HG03064 (cell line): Measurements from ENCODE around the gene INVS.
A peak's percentile ranks its signal among the peaks of the same experiment; 100 is the strongest.
"Not testable (repeated sequence)": the region's sequence is repeated elsewhere in the genome, so short reads cannot be mapped to it uniquely, and the experiment has no call there.

Source experiments
- ATAC-seq: cut with Tn5 transposase; IDR thresholded peaks from one replicate; pipeline ENCODE4 v1.9.1; 2021; ENCODE audit warnings: low read depth; ENCODE audit not compliant: unreplicated experiment

INVS gene

GRCh38 chr9:100076256-100076655 is 22.8 kb upstream of the INVS start:
- not testable (repeated sequence) for ATAC-seq

GRCh38 chr9:100082782-100083181 is 16.3 kb upstream of the INVS start:
- no peak for ATAC-seq

DNA sequence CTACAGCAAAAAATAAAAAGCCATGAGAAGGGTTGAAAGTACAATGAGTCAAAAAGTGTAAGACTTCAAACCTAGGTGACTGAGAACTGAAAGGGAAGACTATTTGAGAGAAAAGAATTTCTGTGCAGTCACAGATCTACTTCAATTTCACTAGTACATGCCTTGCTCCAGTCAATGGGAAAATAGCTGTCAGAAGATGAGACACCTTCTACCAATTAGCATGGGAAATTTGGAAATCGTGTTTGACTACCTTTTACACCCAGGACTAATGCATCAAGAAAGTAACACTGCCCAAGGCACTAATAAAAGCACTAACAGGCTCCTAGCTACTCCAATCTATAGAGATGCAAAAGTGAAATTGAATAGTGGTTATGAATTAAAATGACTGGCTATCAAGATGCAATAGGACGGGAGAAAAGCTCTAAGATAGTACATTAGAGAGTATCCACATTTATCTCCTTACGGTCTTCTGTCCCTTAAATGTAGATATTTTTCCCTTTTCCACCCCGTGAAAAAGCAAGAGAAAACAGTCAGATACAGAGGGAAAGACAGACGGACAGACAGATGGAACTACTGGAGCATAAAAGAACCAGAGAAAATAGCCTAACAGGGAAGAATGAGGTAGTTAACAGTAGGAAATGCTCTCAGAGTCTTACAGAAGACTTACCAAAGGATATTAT is 15.5 kb upstream of the INVS start:
- ATAC-seq = peak; percentile 39

- peak; percentile 55 for ATAC-seq
Measured at GRCh38 chr9:100084128-100084453, 15.0 kb upstream of the INVS start.

GRCh38 chr9:100084734-100085133 is 14.3 kb upstream of the INVS start:
- ATAC-seq = peak; percentile 70

- no peak for ATAC-seq
Measured at GRCh38 chr9:100086097-100086635, 12.9 kb upstream of the INVS start.

- ATAC-seq = no peak
Measured at GRCh38 chr9:100087218-100087617, 11.8 kb upstream of the INVS start.

DNA sequence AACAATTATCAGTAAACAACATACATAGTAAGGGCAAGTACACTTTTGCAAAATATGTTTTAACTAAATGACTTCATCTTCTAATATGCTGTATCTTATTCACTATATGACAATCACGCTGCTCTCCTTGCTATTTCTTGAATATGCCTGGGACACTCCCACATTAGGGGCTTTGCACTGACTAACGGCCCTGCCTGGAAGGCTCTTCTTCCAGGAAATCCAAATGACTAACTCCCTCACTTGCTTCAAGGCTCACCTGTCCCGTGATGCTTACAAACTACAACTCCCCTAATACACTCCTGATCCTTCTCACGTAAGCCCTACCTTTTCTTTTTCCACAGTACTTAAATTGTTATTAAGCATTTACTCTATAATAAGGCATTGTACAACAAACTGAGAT is 10.8 kb upstream of the INVS start:
- no peak for ATAC-seq

DNA sequence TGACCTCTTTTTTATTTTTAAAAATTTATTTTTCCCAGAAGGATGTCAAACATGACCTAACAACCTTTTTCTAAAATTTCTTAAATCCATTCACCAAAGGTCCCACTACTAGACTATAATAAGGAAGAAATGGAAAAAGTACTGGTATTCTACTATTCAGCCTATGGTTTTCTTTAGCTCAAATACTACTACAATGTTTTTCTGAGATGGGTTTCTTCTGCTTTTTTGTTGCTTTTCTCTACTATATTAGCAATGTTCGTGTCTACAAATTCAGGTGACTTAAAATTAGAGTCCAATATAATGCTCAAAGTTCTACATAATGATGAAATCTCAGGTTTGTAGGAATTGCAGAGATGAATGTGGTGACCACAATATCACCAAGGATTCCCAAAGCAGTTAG is 8.2 kb upstream of the INVS start:
- ATAC-seq = no peak

GRCh38 chr9:100091650-100092049 is 7.4 kb upstream of the INVS start:
- no peak for ATAC-seq

DNA sequence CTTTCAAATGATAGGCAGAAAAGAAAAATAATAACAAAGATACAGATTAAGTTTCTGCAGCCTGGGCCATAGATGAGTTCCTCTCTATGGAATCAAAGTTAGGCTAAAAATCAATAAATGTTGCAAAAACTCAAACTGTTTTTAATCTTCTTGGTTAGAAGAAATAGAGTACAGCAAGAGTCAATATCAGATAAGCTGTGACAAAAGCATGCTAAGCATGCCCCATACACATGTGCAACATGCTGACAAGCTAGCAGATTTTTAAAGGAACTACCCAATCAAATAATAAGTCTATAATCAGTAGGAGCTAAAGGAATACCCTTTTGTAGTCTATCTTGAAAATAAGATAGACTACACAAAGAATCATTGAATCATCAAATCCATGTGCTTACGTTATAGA is 7.0 kb upstream of the INVS start:
- ATAC-seq = no peak

DNA sequence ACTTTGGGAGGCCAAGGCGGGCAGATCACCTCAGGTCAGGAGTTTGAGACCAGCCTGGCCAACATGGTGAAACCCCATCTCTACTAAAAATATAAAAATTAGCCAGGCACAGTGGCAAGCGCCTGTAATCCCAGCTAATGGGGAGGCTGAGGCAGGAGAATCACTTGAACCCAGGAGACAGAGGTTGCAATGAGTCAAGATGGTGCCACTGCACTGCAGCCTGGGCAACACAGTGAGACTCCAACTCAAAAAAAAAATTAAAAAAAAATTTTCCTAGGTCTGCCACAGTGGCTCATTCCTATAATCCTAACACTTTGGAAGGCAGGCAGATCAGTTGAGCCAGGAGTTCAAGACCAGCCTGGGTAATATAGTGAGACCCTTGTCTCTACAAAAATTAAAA is 4.6 kb upstream of the INVS start:
- not testable (repeated sequence) for ATAC-seq

GRCh38 chr9:100096378-100096916 is 2.6 kb upstream of the INVS start:
- no peak for ATAC-seq

- no peak for ATAC-seq
Measured at GRCh38 chr9:100098046-100098886, 777 bp upstream of the INVS start.

- ATAC-seq = no peak
Measured at GRCh38 chr9:100099722-100100042, 639 bp downstream of the INVS start.

DNA sequence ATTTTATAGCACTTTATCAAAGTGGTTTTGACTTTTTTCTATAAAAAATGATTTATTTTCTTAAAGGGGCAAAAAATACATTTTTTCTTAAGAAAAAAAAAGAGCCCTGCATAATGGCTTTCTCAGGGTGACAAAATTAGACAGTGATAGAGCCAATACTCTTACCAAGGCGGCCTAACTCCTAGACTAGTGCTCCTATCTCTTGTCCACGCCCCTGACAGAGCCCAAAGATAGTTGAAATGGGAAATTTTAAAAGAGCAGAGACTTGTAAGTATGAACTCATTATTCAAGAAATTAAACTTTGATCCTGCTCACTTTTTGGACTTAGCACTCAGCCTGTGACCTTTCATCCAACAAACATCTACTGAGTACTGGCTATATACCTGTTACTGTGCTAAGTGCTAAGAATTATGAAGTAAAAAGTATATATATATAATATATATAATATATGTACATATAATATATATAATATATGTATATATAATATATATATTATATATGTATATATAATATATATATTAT is 1.2 kb downstream of the INVS start:
- ATAC-seq = no peak

DNA sequence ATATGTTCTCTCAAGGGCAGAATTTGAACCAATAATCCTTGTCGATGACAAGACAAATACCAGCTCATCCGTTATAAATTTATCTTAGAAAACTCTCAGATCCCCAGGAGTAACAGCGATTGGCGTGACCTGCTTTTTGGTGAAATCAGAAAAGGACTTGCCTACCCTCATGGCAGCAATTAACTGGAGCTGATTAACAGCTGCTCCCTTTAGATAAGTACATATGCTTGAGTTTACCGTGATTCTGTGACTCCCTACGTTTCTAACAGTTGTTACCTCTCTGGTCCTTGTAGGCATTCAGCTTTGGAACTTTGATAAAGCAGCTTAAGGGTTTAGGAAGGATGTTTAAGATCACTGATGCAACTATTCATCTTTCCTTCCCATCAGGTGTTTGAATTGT is 2.6 kb downstream of the INVS start:
- no peak for ATAC-seq

GRCh38 chr9:100104314-100104713 is 5.3 kb downstream of the INVS start:
- no peak for ATAC-seq

- ATAC-seq = no peak
Measured at GRCh38 chr9:100105861-100106260, 6.8 kb downstream of the INVS start.

GRCh38 chr9:100106616-100107015 is 7.6 kb downstream of the INVS start:
- no peak for ATAC-seq

GRCh38 chr9:100108559-100108958 is 9.5 kb downstream of the INVS start:
- ATAC-seq = no peak

DNA sequence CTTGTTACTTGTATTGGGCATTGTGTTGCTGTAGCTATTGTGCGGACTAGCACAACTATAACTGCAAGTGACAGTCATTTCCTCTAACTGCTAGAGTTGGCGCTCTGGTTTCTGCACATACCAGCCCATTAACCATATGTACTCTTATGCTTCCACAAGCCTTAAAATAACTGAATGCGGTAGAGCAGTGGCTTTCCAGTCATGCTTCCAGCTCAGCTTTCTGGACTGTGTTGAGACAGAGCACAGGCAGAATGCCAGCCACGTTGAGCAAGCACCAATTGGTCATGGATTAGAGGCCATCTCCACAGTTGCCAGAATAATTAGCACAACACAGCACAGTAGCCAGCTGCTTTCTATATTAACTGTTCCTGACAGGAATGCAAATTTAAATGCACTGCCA is 12.2 kb downstream of the INVS start:
- ATAC-seq = no peak
